Central memory CD8-positive, alpha-beta T cell (primary cell): ENCODE measurements around the gene RMND1.

Source experiments
- ATAC-seq: fragments of 150-1000 bp; cut with Tn5 transposase; replicated peaks from 2 replicates; pipeline ENCODE4 v1.10.0; 2022; ENCODE audit warnings: mild to moderate bottlenecking, moderate FRiP score, moderate number of reproducible peaks; ENCODE audit not compliant: poor library complexity, severe bottlenecking; ENCODE audit errors: extremely low read depth
- DNase-seq, 2 donors: peaks; one replicate each; pipeline ENCODE4 v3.0.0; 2021; ENCODE audit warnings: low spot score in 2 of 2
- H3K27ac Mint-ChIP-seq: one replicate; pipeline ENCODE4 v1.8.0; 2022; ENCODE audit warnings: low read depth, mild to moderate bottlenecking, moderate library complexity, mixed read lengths
- H3K27me3 Mint-ChIP-seq: one replicate; pipeline ENCODE4 v1.8.0; 2022; ENCODE audit warnings: mixed read lengths
- H3K36me3 Mint-ChIP-seq: one replicate; pipeline ENCODE4 v1.8.0; 2022; ENCODE audit warnings: mild to moderate bottlenecking, moderate library complexity, mixed read lengths; ENCODE audit not compliant: insufficient read depth
- H3K4me1 Mint-ChIP-seq: one replicate; pipeline ENCODE4 v1.8.0; 2022; ENCODE audit warnings: mixed read lengths
- H3K4me3 Mint-ChIP-seq: one replicate; pipeline ENCODE4 v1.8.0; 2022; ENCODE audit warnings: mild to moderate bottlenecking, moderate library complexity, mixed read lengths
- H3K9me3 Mint-ChIP-seq: one replicate; pipeline ENCODE4 v1.8.0; 2022; ENCODE audit warnings: mixed read lengths

RMND1 gene

GRCh38 chr6:151451950-151452749 is at the start of gene RMND1:
Gene RMND1 (minus strand): TSS chr6:151452126. CDS start chr6:151445811, 6,315 bp downstream.
- H3K4me3 Mint-ChIP-seq, result peak within 1 kb of the TSS; percentile 85
- H3K9me3 Mint-ChIP-seq, result no peaks in the 10 kb centered on the region
- DNase-seq (peak; percentile 96 to 97), ATAC-seq (peak; percentile 98)
- peaks cover 50% of the 10 kb centered on the region for H3K4me1 Mint-ChIP-seq
- H3K27me3 Mint-ChIP-seq, result no peaks in the 10 kb centered on the region
- H3K27ac Mint-ChIP-seq, result peak within 1 kb of the TSS; percentile 96
- H3K36me3 Mint-ChIP-seq, result peaks cover 11% of the 10 kb centered on the region

GRCh38 chr6:151499551-151499950 is 47.6 kb upstream of the RMND1 start:
- Mint-ChIP-seq H3K4me1 (peaks cover 6% of the 10 kb centered on the region), H3K27me3 (peaks cover 49% of the 10 kb centered on the region), H3K27ac (no peak overlapping the region), H3K36me3 (no peaks in the 10 kb centered on the region), H3K4me3 (no peak overlapping the region), H3K9me3 (no peaks in the 10 kb centered on the region)
- ATAC-seq (no peak), DNase-seq (no peak)

- ATAC-seq (no peak), DNase-seq (no peak)
- no peak overlapping the region for H3K4me3 Mint-ChIP-seq
- no peak overlapping the region for H3K27ac Mint-ChIP-seq
- peaks cover 57% of the 10 kb centered on the region for H3K27me3 Mint-ChIP-seq
- H3K4me1 Mint-ChIP-seq, result peaks cover 9% of the 10 kb centered on the region
- H3K36me3 Mint-ChIP-seq, result no peaks in the 10 kb centered on the region
- H3K9me3 Mint-ChIP-seq, result no peaks in the 10 kb centered on the region
Observed at GRCh38 chr6:151498327-151498726, 46.4 kb upstream of the RMND1 start.

- no peak overlapping the region for H3K27ac Mint-ChIP-seq
- no peak for DNase-seq
Observed at GRCh38 chr6:151497905-151498304, 46.0 kb upstream of the RMND1 start.

GRCh38 chr6:151495380-151495779 is 43.5 kb upstream of the RMND1 start:
- no peak overlapping the region for H3K27ac Mint-ChIP-seq
- H3K36me3 Mint-ChIP-seq, result no peaks in the 10 kb centered on the region
- peaks cover 63% of the 10 kb centered on the region for H3K27me3 Mint-ChIP-seq
- H3K4me3 Mint-ChIP-seq, result peak overlapping the region; percentile 59
- no peaks in the 10 kb centered on the region for H3K9me3 Mint-ChIP-seq
- peaks cover 9% of the 10 kb centered on the region for H3K4me1 Mint-ChIP-seq
- DNase-seq (no peak), ATAC-seq (no peak)

More at GRCh38 chr6:151497905-151498304, 46.0 kb upstream of the RMND1 start:
- Mint-ChIP-seq H3K36me3 (no peaks in the 10 kb centered on the region), H3K4me3 (no peak overlapping the region), H3K4me1 (peaks cover 9% of the 10 kb centered on the region), H3K27me3 (peaks cover 58% of the 10 kb centered on the region), H3K9me3 (no peaks in the 10 kb centered on the region)
- ATAC-seq, result no peak

- H3K36me3 Mint-ChIP-seq, result no peaks in the 10 kb centered on the region
- H3K9me3 Mint-ChIP-seq, result no peaks in the 10 kb centered on the region
- no peak for DNase-seq
- no peak overlapping the region for H3K27ac Mint-ChIP-seq
- H3K4me3 Mint-ChIP-seq, result peak overlapping the region; percentile 59
- no peak for ATAC-seq
- peaks cover 9% of the 10 kb centered on the region for H3K4me1 Mint-ChIP-seq
- peaks cover 58% of the 10 kb centered on the region for H3K27me3 Mint-ChIP-seq
Observed at GRCh38 chr6:151494936-151495320, 43.0 kb upstream of the RMND1 start.

GRCh38 chr6:151494235-151494935 is 42.5 kb upstream of the RMND1 start:
- ATAC-seq, result no peak

GRCh38 chr6:151493804-151494234 is 41.9 kb upstream of the RMND1 start, which contains the start of gene CCDC170:
Gene CCDC170 (plus strand): TSS chr6:151494017. CDS start chr6:151494129, 112 bp downstream.
- Mint-ChIP-seq H3K9me3 (no peaks in the 10 kb centered on the region), H3K27ac (no peak within 1 kb of the TSS), H3K27me3 (peaks cover 51% of the 10 kb centered on the region)

More at GRCh38 chr6:151494235-151494935, 42.5 kb upstream of the RMND1 start:
- H3K4me1 Mint-ChIP-seq, result peaks cover 9% of the 10 kb centered on the region
- no peaks in the 10 kb centered on the region for H3K9me3 Mint-ChIP-seq
- DNase-seq, result no peak
- H3K27me3 Mint-ChIP-seq, result peaks cover 53% of the 10 kb centered on the region
- no peak overlapping the region for H3K27ac Mint-ChIP-seq
- no peaks in the 10 kb centered on the region for H3K36me3 Mint-ChIP-seq
- H3K4me3 Mint-ChIP-seq, result peak overlapping the region; percentile 59

GRCh38 chr6:151493161-151493803 is 41.4 kb upstream of the RMND1 start:
- DNase-seq, result no peak
- Mint-ChIP-seq H3K4me3 (no peak overlapping the region), H3K27me3 (peaks cover 51% of the 10 kb centered on the region), H3K4me1 (peaks cover 9% of the 10 kb centered on the region), H3K9me3 (no peaks in the 10 kb centered on the region), H3K36me3 (no peaks in the 10 kb centered on the region), H3K27ac (no peak overlapping the region)
- ATAC-seq, result no peak

More at GRCh38 chr6:151493804-151494234, 41.9 kb upstream of the RMND1 start, which contains the start of gene CCDC170:
- ATAC-seq (peak; percentile 19), DNase-seq (no peak)
- Mint-ChIP-seq H3K36me3 (no peaks in the 10 kb centered on the region), H3K4me3 (peak within 1 kb of the TSS; percentile 59), H3K4me1 (peaks cover 9% of the 10 kb centered on the region)

GRCh38 chr6:151490996-151491395 is 39.1 kb upstream of the RMND1 start:
- H3K27me3 Mint-ChIP-seq, result peaks cover 40% of the 10 kb centered on the region
- H3K36me3 Mint-ChIP-seq, result no peaks in the 10 kb centered on the region
- H3K4me1 Mint-ChIP-seq, result peaks cover 9% of the 10 kb centered on the region
- no peak overlapping the region for H3K4me3 Mint-ChIP-seq
- no peaks in the 10 kb centered on the region for H3K9me3 Mint-ChIP-seq
- ATAC-seq, result no peak
- H3K27ac Mint-ChIP-seq, result no peak overlapping the region
- no peak for DNase-seq

GRCh38 chr6:151488226-151488625 is 36.3 kb upstream of the RMND1 start:
- H3K36me3 Mint-ChIP-seq, result no peaks in the 10 kb centered on the region
- H3K9me3 Mint-ChIP-seq, result no peaks in the 10 kb centered on the region
- no peak overlapping the region for H3K4me3 Mint-ChIP-seq
- H3K4me1 Mint-ChIP-seq, result no peaks in the 10 kb centered on the region
- no peak for ATAC-seq
- H3K27ac Mint-ChIP-seq, result no peak overlapping the region
- no peak for DNase-seq
- peaks cover 17% of the 10 kb centered on the region for H3K27me3 Mint-ChIP-seq

- peaks cover 5% of the 10 kb centered on the region for H3K4me1 Mint-ChIP-seq
- no peak overlapping the region for H3K4me3 Mint-ChIP-seq
- no peak overlapping the region for H3K27ac Mint-ChIP-seq
- H3K27me3 Mint-ChIP-seq, result no peaks in the 10 kb centered on the region
- ATAC-seq (no peak), DNase-seq (no peak)
- H3K36me3 Mint-ChIP-seq, result peaks cover 1% of the 10 kb centered on the region
- H3K9me3 Mint-ChIP-seq, result no peaks in the 10 kb centered on the region
Observed at GRCh38 chr6:151483994-151484393, 32.1 kb upstream of the RMND1 start.
